HEK293 (cell line): ENCODE measurements around the gene PPP6R3.
"Not testable (repeated sequence)": the region's sequence is repeated elsewhere in the genome, so short reads cannot be mapped to it uniquely, and the experiment has no call there.

Source experiments
- CTCF ChIA-PET: fragments of 350-600 bp; formaldehyde crosslinking; extraction: SDS; loops from one replicate; lab custom pipeline; 2021; ENCODE audit warnings: antibody characterized with exemption; lab: Yijun Ruan, JAX
- POLR2A ChIA-PET: fragments of 300-600 bp; formaldehyde crosslinking; extraction: SDS; loops from one replicate; lab custom pipeline; 2020; ENCODE audit warnings: antibody characterized with exemption, inconsistent platforms; lab: Yijun Ruan, JAX
- H3K27ac ChIP-seq: fragments of 200-500 bp; sonication (Bioruptor generic); 2 replicates; pipeline ENCODE4 v1.5.1; 2014; ENCODE audit warnings: low read depth, low read length, control low read depth, inconsistent platforms; ENCODE audit errors: extremely low read depth
- H3K36me3 ChIP-seq, 2 experiments: fragments of 200-500 bp in 1 of 2; sonication (Bioruptor generic) in 1 of 2; 1 replicate in 1 of 2; 2 replicates in 1 of 2; pipeline ENCODE4 v1.5.1; 2014 to 2017; ENCODE audit warnings: inconsistent platforms in 2 of 2, low read length in 2 of 2; ENCODE audit not compliant: control insufficient read depth in 2 of 2, insufficient read depth in 1 of 2
- H3K4me1 ChIP-seq: fragments of 200-500 bp; sonication (Bioruptor generic); 2 replicates; pipeline ENCODE4 v1.5.1; 2014; ENCODE audit warnings: mild to moderate bottlenecking, low read length, inconsistent platforms; ENCODE audit not compliant: control insufficient read depth, insufficient read depth
- H3K4me3 ChIP-seq: 2 replicates; pipeline ENCODE4 v1.5.1; 2011; ENCODE audit warnings: low read depth, mild to moderate bottlenecking, control low read depth, low read length, moderate library complexity
- H3K9me3 ChIP-seq: fragments of 200-500 bp; sonication (Bioruptor generic); 2 replicates; pipeline ENCODE4 v1.5.1; 2014; ENCODE audit warnings: low read depth, low read length, inconsistent platforms; ENCODE audit not compliant: control insufficient read depth, insufficient read depth
- GLIS2 ChIP-seq: fragments of 450-650 bp; formaldehyde crosslinking; IDR thresholded peaks from 2 replicates; pipeline ENCODE4 v1.5.1; 2016; ENCODE audit warnings: missing biosample characterization, missing genetic modification characterization
- KLF1 ChIP-seq: fragments of 450-650 bp; formaldehyde crosslinking; IDR thresholded peaks from 2 replicates; pipeline ENCODE4 v1.5.1; 2016; ENCODE audit warnings: missing biosample characterization, missing genetic modification characterization
- REPIN1 ChIP-seq: fragments of 450-650 bp; formaldehyde crosslinking; IDR thresholded peaks from 2 replicates; pipeline ENCODE4 v1.5.1; 2017; ENCODE audit warnings: missing biosample characterization, missing genetic modification characterization, low read depth
- ZNF155 ChIP-seq: fragments of 450-650 bp; formaldehyde crosslinking; IDR thresholded peaks from 2 replicates; pipeline ENCODE4 v1.5.1; 2016; ENCODE audit warnings: missing biosample characterization, missing genetic modification characterization
- ZNF2 ChIP-seq: fragments of 450-650 bp; formaldehyde crosslinking; IDR thresholded peaks from 2 replicates; pipeline ENCODE4 v1.5.1; 2016; ENCODE audit warnings: missing biosample characterization, missing genetic modification characterization
- ZNF214 ChIP-seq: fragments of 450-650 bp; formaldehyde crosslinking; IDR thresholded peaks from 2 replicates; pipeline ENCODE4 v1.5.1; 2017; ENCODE audit warnings: missing biosample characterization, mild to moderate bottlenecking, missing genetic modification characterization, borderline replicate concordance
- ZNF416 ChIP-seq: fragments of 450-650 bp; formaldehyde crosslinking; IDR thresholded peaks from 2 replicates; pipeline ENCODE4 v1.5.1; 2016; ENCODE audit warnings: missing biosample characterization, missing genetic modification characterization
- ZNF629 ChIP-seq: fragments of 450-650 bp; formaldehyde crosslinking; IDR thresholded peaks from 2 replicates; pipeline ENCODE4 v1.5.1; 2017; ENCODE audit warnings: missing biosample characterization, missing genetic modification characterization
- ZNF658 ChIP-seq: fragments of 450-650 bp; formaldehyde crosslinking; IDR thresholded peaks from 2 replicates; pipeline ENCODE4; 2016; ENCODE audit warnings: missing biosample characterization, missing genetic modification characterization
- TF ChIP-seq, protein P1 (sequence below): fragments of 450-650 bp; formaldehyde crosslinking; IDR thresholded peaks from 2 replicates; pipeline ENCODE4 v1.5.1; 2017; ENCODE audit warnings: missing biosample characterization, missing genetic modification characterization
- TF ChIP-seq, protein P2 (sequence below): fragments of 450-650 bp; formaldehyde crosslinking; IDR thresholded peaks from 2 replicates; pipeline ENCODE4 v1.5.1; 2016; ENCODE audit warnings: missing biosample characterization, missing genetic modification characterization
- TF ChIP-seq, protein P3 (sequence below): fragments of 450-650 bp; formaldehyde crosslinking; optimal IDR thresholded peaks from 2 replicates; pipeline ENCODE3; 2016; ENCODE audit warnings: missing biosample characterization, mild to moderate bottlenecking, missing genetic modification characterization
- TF ChIP-seq, protein P4 (sequence below): fragments of 450-650 bp; formaldehyde crosslinking; IDR thresholded peaks from 2 replicates; pipeline ENCODE4 v1.5.1; 2017; ENCODE audit warnings: missing biosample characterization, missing genetic modification characterization
- TF ChIP-seq, protein P5 (sequence below): fragments of 450-650 bp; formaldehyde crosslinking; IDR thresholded peaks from 2 replicates; pipeline ENCODE4 v1.5.1; 2016; ENCODE audit warnings: missing biosample characterization, missing genetic modification characterization
- TF ChIP-seq, protein P6 (sequence below): fragments of 450-650 bp; formaldehyde crosslinking; IDR thresholded peaks from 2 replicates; pipeline ENCODE4 v1.5.1; 2017; ENCODE audit warnings: missing biosample characterization, mild to moderate bottlenecking, missing genetic modification characterization, moderate library complexity

The PPP6R3 gene

DNA sequence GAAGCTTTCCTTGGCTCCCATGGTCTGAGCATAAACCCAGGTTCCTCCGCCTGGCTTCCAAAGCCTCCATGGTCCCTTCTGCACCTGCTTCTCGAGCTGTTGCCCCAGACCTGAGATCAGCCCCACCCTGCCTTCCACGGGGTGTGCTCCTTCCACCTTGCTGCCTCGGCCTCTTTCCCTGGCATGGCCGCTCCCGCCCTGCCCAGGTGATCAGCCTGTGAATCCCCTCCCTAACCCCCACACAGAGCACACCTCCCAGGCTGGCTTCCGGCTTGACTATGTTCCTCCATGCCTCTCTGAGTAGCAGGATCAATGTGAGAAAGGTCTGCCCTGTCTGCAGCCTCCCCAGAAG is 2.7 kb upstream of the PPP6R3 start:
- H3K4me1 ChIP-seq = no peaks in the 10 kb centered on the region
- ChIA-PET POLR2A (no interaction called here), CTCF (no interaction called here)
- H3K27ac ChIP-seq = no peak overlapping the region
- no peaks in the 10 kb centered on the region for H3K9me3 ChIP-seq
- H3K36me3 ChIP-seq = no peaks in the 10 kb centered on the region
- H3K4me3 ChIP-seq = no peak overlapping the region
- TF ChIP-seq ZNF658 (tag by site-specific recombination) (no peak), ZNF416 (no peak), GLIS2 (tag by site-specific recombination) (no peak), ZNF629 (tag by site-specific recombination) (no peak), ZNF155 (tag by site-specific recombination) (no peak), ZNF2 (no peak)
- TF ChIP-seq, protein P1, sequence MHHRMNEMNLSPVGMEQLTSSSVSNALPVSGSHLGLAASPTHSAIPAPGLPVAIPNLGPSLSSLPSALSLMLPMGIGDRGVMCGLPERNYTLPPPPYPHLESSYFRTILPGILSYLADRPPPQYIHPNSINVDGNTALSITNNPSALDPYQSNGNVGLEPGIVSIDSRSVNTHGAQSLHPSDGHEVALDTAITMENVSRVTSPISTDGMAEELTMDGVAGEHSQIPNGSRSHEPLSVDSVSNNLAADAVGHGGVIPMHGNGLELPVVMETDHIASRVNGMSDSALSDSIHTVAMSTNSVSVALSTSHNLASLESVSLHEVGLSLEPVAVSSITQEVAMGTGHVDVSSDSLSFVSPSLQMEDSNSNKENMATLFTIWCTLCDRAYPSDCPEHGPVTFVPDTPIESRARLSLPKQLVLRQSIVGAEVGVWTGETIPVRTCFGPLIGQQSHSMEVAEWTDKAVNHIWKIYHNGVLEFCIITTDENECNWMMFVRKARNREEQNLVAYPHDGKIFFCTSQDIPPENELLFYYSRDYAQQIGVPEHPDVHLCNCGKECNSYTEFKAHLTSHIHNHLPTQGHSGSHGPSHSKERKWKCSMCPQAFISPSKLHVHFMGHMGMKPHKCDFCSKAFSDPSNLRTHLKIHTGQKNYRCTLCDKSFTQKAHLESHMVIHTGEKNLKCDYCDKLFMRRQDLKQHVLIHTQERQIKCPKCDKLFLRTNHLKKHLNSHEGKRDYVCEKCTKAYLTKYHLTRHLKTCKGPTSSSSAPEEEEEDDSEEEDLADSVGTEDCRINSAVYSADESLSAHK = no peak
- TF ChIP-seq, protein P2, sequence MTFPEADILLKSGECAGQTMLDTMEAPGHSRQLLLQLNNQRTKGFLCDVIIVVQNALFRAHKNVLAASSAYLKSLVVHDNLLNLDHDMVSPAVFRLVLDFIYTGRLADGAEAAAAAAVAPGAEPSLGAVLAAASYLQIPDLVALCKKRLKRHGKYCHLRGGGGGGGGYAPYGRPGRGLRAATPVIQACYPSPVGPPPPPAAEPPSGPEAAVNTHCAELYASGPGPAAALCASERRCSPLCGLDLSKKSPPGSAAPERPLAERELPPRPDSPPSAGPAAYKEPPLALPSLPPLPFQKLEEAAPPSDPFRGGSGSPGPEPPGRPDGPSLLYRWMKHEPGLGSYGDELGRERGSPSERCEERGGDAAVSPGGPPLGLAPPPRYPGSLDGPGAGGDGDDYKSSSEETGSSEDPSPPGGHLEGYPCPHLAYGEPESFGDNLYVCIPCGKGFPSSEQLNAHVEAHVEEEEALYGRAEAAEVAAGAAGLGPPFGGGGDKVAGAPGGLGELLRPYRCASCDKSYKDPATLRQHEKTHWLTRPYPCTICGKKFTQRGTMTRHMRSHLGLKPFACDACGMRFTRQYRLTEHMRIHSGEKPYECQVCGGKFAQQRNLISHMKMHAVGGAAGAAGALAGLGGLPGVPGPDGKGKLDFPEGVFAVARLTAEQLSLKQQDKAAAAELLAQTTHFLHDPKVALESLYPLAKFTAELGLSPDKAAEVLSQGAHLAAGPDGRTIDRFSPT (tag by site-specific recombination) = no peak
- TF ChIP-seq, protein P3, sequence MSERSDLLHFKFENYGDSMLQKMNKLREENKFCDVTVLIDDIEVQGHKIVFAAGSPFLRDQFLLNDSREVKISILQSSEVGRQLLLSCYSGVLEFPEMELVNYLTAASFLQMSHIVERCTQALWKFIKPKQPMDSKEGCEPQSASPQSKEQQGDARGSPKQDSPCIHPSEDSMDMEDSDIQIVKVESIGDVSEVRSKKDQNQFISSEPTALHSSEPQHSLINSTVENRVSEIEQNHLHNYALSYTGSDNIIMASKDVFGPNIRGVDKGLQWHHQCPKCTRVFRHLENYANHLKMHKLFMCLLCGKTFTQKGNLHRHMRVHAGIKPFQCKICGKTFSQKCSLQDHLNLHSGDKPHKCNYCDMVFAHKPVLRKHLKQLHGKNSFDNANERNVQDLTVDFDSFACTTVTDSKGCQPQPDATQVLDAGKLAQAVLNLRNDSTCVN = no peak
- TF ChIP-seq, protein P4, sequence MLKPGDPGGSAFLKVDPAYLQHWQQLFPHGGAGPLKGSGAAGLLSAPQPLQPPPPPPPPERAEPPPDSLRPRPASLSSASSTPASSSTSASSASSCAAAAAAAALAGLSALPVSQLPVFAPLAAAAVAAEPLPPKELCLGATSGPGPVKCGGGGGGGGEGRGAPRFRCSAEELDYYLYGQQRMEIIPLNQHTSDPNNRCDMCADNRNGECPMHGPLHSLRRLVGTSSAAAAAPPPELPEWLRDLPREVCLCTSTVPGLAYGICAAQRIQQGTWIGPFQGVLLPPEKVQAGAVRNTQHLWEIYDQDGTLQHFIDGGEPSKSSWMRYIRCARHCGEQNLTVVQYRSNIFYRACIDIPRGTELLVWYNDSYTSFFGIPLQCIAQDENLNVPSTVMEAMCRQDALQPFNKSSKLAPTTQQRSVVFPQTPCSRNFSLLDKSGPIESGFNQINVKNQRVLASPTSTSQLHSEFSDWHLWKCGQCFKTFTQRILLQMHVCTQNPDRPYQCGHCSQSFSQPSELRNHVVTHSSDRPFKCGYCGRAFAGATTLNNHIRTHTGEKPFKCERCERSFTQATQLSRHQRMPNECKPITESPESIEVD (tag by site-specific recombination) = no peak

DNA sequence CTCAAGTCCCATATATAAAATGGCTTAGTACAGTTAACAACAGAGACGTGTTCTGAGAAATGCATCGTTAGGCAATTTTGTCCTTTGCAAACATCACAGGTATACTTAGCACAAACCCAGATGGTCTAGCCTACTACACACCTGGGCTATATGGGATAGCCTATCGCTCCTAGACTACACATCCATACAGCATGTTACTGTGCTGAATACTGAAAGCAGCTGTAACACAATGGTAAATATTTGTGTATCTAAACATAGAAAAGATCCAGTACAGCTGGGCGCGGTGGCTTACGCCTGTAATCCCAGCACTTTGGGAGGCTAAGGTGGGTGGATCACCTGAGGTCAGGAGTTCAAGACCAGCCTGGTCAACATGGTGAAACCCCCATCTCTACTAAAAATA is 2.2 kb upstream of the PPP6R3 start:
- CTCF ChIA-PET, H3K4me1 ChIP-seq, H3K36me3 ChIP-seq, H3K9me3 ChIP-seq, H3K27ac ChIP-seq, H3K4me3 ChIP-seq: not testable (repeated sequence)
- POLR2A ChIA-PET = interaction anchor here (0.9 kb wide), 1 partner anchor 431 kb away, joined by 3 read pairs; no protein-coding TSS in a partner anchor

DNA sequence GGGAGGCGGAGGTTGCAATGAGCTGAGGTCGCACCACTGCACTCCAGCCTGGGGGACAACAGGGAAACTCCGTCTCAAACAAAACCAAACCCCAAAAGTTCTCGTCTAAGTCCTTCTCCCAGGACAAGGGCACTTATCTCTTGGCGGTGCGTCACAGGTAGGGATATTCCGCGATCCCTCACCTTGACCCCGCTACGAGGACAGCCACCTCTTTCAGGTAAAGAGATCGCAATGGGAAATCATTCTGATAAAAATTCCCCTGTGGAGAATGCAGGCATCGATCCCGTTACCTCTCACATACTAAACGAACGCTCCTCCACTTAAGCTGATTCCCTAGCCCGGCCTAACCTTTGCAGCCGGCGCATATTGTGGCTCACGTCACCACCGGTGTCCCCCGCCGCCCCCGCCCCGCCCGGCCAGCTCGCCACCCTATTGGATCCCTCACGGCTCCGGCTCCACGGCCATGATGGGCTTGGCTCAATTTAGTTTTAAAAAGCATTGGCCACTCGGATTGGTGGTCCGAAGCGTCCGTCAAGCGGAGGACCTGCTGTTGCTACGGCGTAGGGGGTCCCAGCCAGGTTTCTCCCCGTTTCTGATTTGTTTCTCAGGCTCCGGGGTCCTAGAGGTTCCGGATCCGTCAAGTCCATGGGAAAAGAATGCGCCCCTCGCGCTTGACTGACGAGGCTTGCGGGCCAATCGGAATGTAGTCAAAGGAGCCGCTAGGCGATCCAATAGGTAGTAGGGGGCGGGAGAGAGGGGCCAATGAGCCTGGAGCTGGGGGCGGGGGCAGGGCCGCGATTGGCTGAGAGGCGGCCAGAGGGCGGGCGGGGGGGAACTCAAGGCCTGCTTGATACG is 439 bp upstream of the PPP6R3 start:
- no peaks in the 10 kb centered on the region for H3K4me1 ChIP-seq
- TF ChIP-seq KLF1 (tag by site-specific recombination) = peak; percentile 70
- TF ChIP-seq, protein P5, sequence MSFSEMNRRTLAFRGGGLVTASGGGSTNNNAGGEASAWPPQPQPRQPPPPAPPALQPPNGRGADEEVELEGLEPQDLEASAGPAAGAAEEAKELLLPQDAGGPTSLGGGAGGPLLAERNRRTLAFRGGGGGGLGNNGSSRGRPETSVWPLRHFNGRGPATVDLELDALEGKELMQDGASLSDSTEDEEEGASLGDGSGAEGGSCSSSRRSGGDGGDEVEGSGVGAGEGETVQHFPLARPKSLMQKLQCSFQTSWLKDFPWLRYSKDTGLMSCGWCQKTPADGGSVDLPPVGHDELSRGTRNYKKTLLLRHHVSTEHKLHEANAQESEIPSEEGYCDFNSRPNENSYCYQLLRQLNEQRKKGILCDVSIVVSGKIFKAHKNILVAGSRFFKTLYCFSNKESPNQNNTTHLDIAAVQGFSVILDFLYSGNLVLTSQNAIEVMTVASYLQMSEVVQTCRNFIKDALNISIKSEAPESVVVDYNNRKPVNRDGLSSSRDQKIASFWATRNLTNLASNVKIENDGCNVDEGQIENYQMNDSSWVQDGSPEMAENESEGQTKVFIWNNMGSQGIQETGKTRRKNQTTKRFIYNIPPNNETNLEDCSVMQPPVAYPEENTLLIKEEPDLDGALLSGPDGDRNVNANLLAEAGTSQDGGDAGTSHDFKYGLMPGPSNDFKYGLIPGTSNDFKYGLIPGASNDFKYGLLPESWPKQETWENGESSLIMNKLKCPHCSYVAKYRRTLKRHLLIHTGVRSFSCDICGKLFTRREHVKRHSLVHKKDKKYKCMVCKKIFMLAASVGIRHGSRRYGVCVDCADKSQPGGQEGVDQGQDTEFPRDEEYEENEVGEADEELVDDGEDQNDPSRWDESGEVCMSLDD = no peak; the same call in none of the 2 replicates
- 0 out of 2 replicates have a peak, but pooled peaks have one; percentile 29 for TF ChIP-seq ZNF214 (tag by site-specific recombination)
- TF ChIP-seq, protein P6, sequence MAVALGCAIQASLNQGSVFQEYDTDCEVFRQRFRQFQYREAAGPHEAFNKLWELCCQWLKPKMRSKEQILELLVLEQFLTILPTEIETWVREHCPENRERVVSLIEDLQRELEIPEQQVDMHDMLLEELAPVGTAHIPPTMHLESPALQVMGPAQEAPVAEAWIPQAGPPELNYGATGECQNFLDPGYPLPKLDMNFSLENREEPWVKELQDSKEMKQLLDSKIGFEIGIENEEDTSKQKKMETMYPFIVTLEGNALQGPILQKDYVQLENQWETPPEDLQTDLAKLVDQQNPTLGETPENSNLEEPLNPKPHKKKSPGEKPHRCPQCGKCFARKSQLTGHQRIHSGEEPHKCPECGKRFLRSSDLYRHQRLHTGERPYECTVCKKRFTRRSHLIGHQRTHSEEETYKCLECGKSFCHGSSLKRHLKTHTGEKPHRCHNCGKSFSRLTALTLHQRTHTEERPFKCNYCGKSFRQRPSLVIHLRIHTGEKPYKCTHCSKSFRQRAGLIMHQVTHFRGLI (tag by site-specific recombination) = peak; percentile 21; the same call in 1 of the 2 replicates
- 0 out of 2 replicates have a peak, but pooled peaks have one; percentile 39 for TF ChIP-seq REPIN1 (tag by site-specific recombination)

More for the DNA sequence above, 439 bp upstream of the PPP6R3 start:
- Histone ChIP-seq H3K9me3 (no peaks in the 10 kb centered on the region), H3K4me3 (peak overlapping the region; percentile 82), H3K27ac (peak overlapping the region; percentile 90), H3K36me3 (no peaks in the 10 kb centered on the region; a peak in 1 of 3 replicates)
- ChIA-PET POLR2A (interaction anchor here (0.5 to 1.4 kb wide), 9 partner anchors 13 to 653 kb away, joined by 3 to 5 read pairs (median 3); partner anchors contain the start of genes C11orf24 and TCIRG1), CTCF (interaction anchor here (0.5 kb wide), 1 partner anchor 526 kb away, joined by 3 read pairs; no protein-coding TSS in a partner anchor)
